ENCODE results near the gene AP2A2. TPM values are rescaled to one million over a fixed set of nuclear protein-coding genes. Genes with fewer than 3 reads are reported as not detected.

Gene AP2A2
- total RNA-seq, 1 experiment from 2014 or later: 29.6 TPM

GRCh38 chr11:1024597-1025409, 99.1 kb downstream of the AP2A2 start:
- Histone ChIP-seq H3K9ac (ENCODE audit: low read length) (no peak overlapping the region), H4K20me1 (ENCODE audit: low read length) (no peaks in the 10 kb centered on the region), H3K27me3 (ENCODE audit: low read length) (no peaks in the 10 kb centered on the region), H3K4me1 (ENCODE audit: insufficient read depth, low read length) (no peaks in the 10 kb centered on the region), H2AFZ (ENCODE audit: low read length) (no peak overlapping the region), H3K4me3 (ENCODE audit: low read length) (no peak overlapping the region), H3K36me3 (ENCODE audit: low read depth, low read length) (no peaks in the 10 kb centered on the region), H3K9me2 (replicated peaks; ENCODE audit: low read length) (no peaks in the 10 kb centered on the region), H3K27ac (ENCODE audit: low read length) (no peak overlapping the region), H3K79me2 (ENCODE audit: low read length) (no peaks in the 10 kb centered on the region), H3F3A (ENCODE audit: low read length, unreplicated experiment) (no peaks in the 10 kb centered on the region), H3K9me3 (ENCODE audit: low read length) (no peaks in the 10 kb centered on the region), H3K4me2 (ENCODE audit: low read length) (no peak overlapping the region)
- no peak for DNase-seq
- BruUV-seq (replicated peaks): TSS peak; percentile 30
- POLR2A ChIA-PET (ENCODE audit: unreplicated experiment): no interaction called here
- no peak for TF ChIP-seq EZH2 (IDR thresholded peaks at IDR 0.05; ENCODE audit: low read length, unreplicated experiment)
- no peak for TF ChIP-seq EZH2phosphoT487 (IDR thresholded peaks at IDR 0.05; ENCODE audit: borderline replicate concordance, low read length)
- TF ChIP-seq CTCF (conservative IDR thresholded peaks at IDR 0.05; ENCODE audit: low read depth, low read length): no peak
- CTCF ChIA-PET: no interaction called here
- no peak for ATAC-seq
- intact Hi-C loops (cut with micrococcal nuclease): no loop called here

- ATAC-seq: peak; percentile 19
- Histone ChIP-seq H3K9me2 (replicated peaks; ENCODE audit: low read length) (no peaks in the 10 kb centered on the region), H3K9ac (ENCODE audit: low read length) (no peak overlapping the region), H3K36me3 (ENCODE audit: low read depth, low read length) (no peaks in the 10 kb centered on the region), H2AFZ (ENCODE audit: low read length) (no peak overlapping the region), H3K4me2 (ENCODE audit: low read length) (no peak overlapping the region), H4K20me1 (ENCODE audit: low read length) (no peaks in the 10 kb centered on the region), H3K79me2 (ENCODE audit: low read length) (no peaks in the 10 kb centered on the region), H3K4me1 (ENCODE audit: insufficient read depth, low read length) (no peaks in the 10 kb centered on the region), H3K27me3 (ENCODE audit: low read length) (no peaks in the 10 kb centered on the region), H3K4me3 (ENCODE audit: low read length) (no peak overlapping the region), H3K27ac (ENCODE audit: low read length) (no peak overlapping the region), H3F3A (ENCODE audit: low read length, unreplicated experiment) (no peaks in the 10 kb centered on the region), H3K9me3 (ENCODE audit: low read length) (no peaks in the 10 kb centered on the region)
- TF ChIP-seq EZH2 (IDR thresholded peaks at IDR 0.05; ENCODE audit: low read length, unreplicated experiment): no peak
- no peak for TF ChIP-seq EZH2phosphoT487 (IDR thresholded peaks at IDR 0.05; ENCODE audit: borderline replicate concordance, low read length)
- TF ChIP-seq CTCF (conservative IDR thresholded peaks at IDR 0.05; ENCODE audit: low read depth, low read length): no peak
- ChIA-PET POLR2A (ENCODE audit: unreplicated experiment) (no interaction called here), CTCF (no interaction called here)
- BruUV-seq (replicated peaks): no TSS peak
- intact Hi-C loops (cut with micrococcal nuclease): no loop called here
- DNase-seq: no peak
These were observed 99.9 kb downstream of the AP2A2 start for GRCh38 chr11:1025410-1026162.

DNA sequence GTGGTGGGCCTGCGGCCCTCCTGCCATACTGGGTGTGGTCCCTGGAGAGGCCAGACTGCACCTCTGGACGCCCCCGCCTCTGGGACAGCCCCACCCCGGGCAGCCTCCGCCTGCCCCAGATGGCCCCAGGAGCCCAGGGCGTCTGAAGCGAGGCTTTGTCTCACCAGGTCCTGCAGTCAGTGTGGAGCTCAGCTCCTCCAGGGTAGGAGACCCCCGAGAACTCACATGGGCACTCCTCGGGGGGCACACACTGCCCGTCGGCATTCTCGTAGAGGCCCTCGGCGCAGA, 100.4 kb downstream of the AP2A2 start:
- H3K4me1 ChIP-seq (ENCODE audit: insufficient read depth, low read length): no peaks in the 10 kb centered on the region
- H3K36me3 ChIP-seq (ENCODE audit: low read depth, low read length): no peaks in the 10 kb centered on the region
- TF ChIP-seq EZH2 (IDR thresholded peaks at IDR 0.05; ENCODE audit: low read length, unreplicated experiment) (no peak), CTCF (conservative IDR thresholded peaks at IDR 0.05; ENCODE audit: low read depth, low read length) (no peak), EZH2phosphoT487 (IDR thresholded peaks at IDR 0.05; ENCODE audit: borderline replicate concordance, low read length) (no peak)
- POLR2A ChIA-PET (ENCODE audit: unreplicated experiment): no interaction called here
- no peak for ATAC-seq
- no peak for DNase-seq
- no peaks in the 10 kb centered on the region for H3K9me2 ChIP-seq (replicated peaks; ENCODE audit: low read length)
- no peak overlapping the region for H3K4me3 ChIP-seq (ENCODE audit: low read length)
- H4K20me1 ChIP-seq (ENCODE audit: low read length): no peaks in the 10 kb centered on the region
- H3K9ac ChIP-seq (ENCODE audit: low read length): no peak overlapping the region
- BruUV-seq (replicated peaks): no TSS peak
- H3K27ac ChIP-seq (ENCODE audit: low read length): no peak overlapping the region
- no peaks in the 10 kb centered on the region for H3F3A ChIP-seq (ENCODE audit: low read length, unreplicated experiment)
- intact Hi-C loops (cut with micrococcal nuclease): no loop called here
- CTCF ChIA-PET: no interaction called here
- H3K9me3 ChIP-seq (ENCODE audit: low read length): no peaks in the 10 kb centered on the region
- no peaks in the 10 kb centered on the region for H3K79me2 ChIP-seq (ENCODE audit: low read length)
- H2AFZ ChIP-seq (ENCODE audit: low read length): no peak overlapping the region
- H3K4me2 ChIP-seq (ENCODE audit: low read length): no peak overlapping the region
- H3K27me3 ChIP-seq (ENCODE audit: low read length): no peaks in the 10 kb centered on the region

Measured in PC-3 (cell line).